ENCODE measurements around the gene CEP20. TPM values are rescaled to one million over a fixed set of nuclear protein-coding genes. Genes with fewer than 3 reads are reported as not detected.
"Not testable (repeated sequence)": the region's sequence is repeated elsewhere in the genome, so short reads cannot be mapped to it uniquely, and the experiment has no call there.

Gene CEP20
- total RNA-seq, result 10 to 100 TPM; 22.3 to 30.4 TPM
- polyA plus RNA-seq, result 10 to 100 TPM; 27.9 to 42.0 TPM

GRCh38 chr16:15888072-15888976, at the start of gene CEP20:
Gene CEP20 (minus strand): TSS chr16:15888603. CDS start chr16:15888585, 18 bp downstream.
- no peaks in the 10 kb centered on the region for H3K27me3 ChIP-seq (ENCODE audit: insufficient read depth, low read length)
- peaks cover 0 to 2% (median 0%) of the 10 kb centered on the region in 8 donors for H3K9me3 Mint-ChIP-seq
- H3K4me1 ChIP-seq (ENCODE audit: insufficient read depth, low read length), result peaks cover 30% of the 10 kb centered on the region
- CTCF ChIA-PET (ENCODE audit: partially characterized antibody), result interaction anchor here (0.6 to 2.6 kb wide), 9 partner anchors 9 to 239 kb away, joined by 3 to 14 read pairs (median 4); no protein-coding TSS in a partner anchor
- peak; percentile 99 to 100 (median 100) for DNase-seq
- peak within 1 kb of the TSS; percentile 88 for H3K27ac ChIP-seq (ENCODE audit: low read depth, low read length)
- intact Hi-C loops (cut with micrococcal nuclease), result loop anchor here (1.0 to 5.0 kb wide), 6 partner anchors 14 to 246 kb away; partner anchors contain the start of gene MARF1
- peak within 1 kb of the TSS; percentile 96 to 100 (median 99) for H3K27ac Mint-ChIP-seq
- peak within 1 kb of the TSS; percentile 94 to 99 for H3K4me3 ChIP-seq (ENCODE audit: low read length in 2 of 2)
- peaks cover 21 to 39% (median 31%) of the 10 kb centered on the region in 4 donors for H3K4me1 Mint-ChIP-seq
- H3K27me3 Mint-ChIP-seq, result no peaks in the 10 kb centered on the region
- H3K36me3 ChIP-seq (ENCODE audit: insufficient read depth, low read length), result no peaks in the 10 kb centered on the region
- H3K36me3 Mint-ChIP-seq, result peaks cover 6 to 17% of the 10 kb centered on the region in 2 donors
- POLR2A ChIA-PET (ENCODE audit: partially characterized antibody), result interaction anchor here (0.8 to 1.9 kb wide), 22 partner anchors 8 to 298 kb away, joined by 3 to 19 read pairs (median 4); no protein-coding TSS in a partner anchor
- H3K4me3 Mint-ChIP-seq, result peak within 1 kb of the TSS; percentile 98 to 100 (median 100)
- H3K9me3 ChIP-seq (ENCODE audit: control insufficient read depth in 1 of 2, low read length in 2 of 2), result no peaks in the 10 kb centered on the region

- CTCF ChIA-PET (ENCODE audit: partially characterized antibody); H3K36me3 Mint-ChIP-seq; H3K4me1 ChIP-seq (ENCODE audit: insufficient read depth, low read length); H3K27ac Mint-ChIP-seq; H3K9me3 Mint-ChIP-seq; intact Hi-C loops (cut with micrococcal nuclease); H3K4me3 Mint-ChIP-seq; H3K27me3 ChIP-seq (ENCODE audit: insufficient read depth, low read length); POLR2A ChIA-PET (ENCODE audit: partially characterized antibody); H3K4me1 Mint-ChIP-seq; H3K27me3 Mint-ChIP-seq; H3K9me3 ChIP-seq (ENCODE audit: control insufficient read depth in 1 of 2, low read length in 2 of 2); H3K36me3 ChIP-seq (ENCODE audit: insufficient read depth, low read length); H3K27ac ChIP-seq (ENCODE audit: low read depth, low read length); H3K4me3 ChIP-seq (ENCODE audit: low read length in 2 of 2); DNase-seq: not testable (repeated sequence)
These were observed 48.4 kb upstream of the CEP20 start for GRCh38 chr16:15936809-15937208.

GRCh38 chr16:15934991-15935390, 46.6 kb upstream of the CEP20 start:
- Mint-ChIP-seq H3K4me1 (peaks cover 0 to 1% (median under 1%) of the 10 kb centered on the region in 4 donors), H3K27me3 (peaks cover 0 to 2% of the 10 kb centered on the region in 2 donors), H3K4me3 (no peak overlapping the region), H3K27ac (no peak overlapping the region), H3K36me3 (no peaks in the 10 kb centered on the region), H3K9me3 (peaks cover 0 to 3% (median 0%) of the 10 kb centered on the region in 8 donors)
- ChIA-PET POLR2A (ENCODE audit: partially characterized antibody) (no interaction called here), CTCF (ENCODE audit: partially characterized antibody) (no interaction called here)
- intact Hi-C loops (cut with micrococcal nuclease), result no loop called here
- DNase-seq, result no peak
- no peaks in the 10 kb centered on the region for H3K27me3 ChIP-seq (ENCODE audit: insufficient read depth, low read length)
- H3K36me3 ChIP-seq (ENCODE audit: insufficient read depth, low read length), result no peaks in the 10 kb centered on the region
- no peak overlapping the region for H3K27ac ChIP-seq (ENCODE audit: low read depth, low read length)
- H3K4me3 ChIP-seq (ENCODE audit: low read length in 2 of 2), result no peak overlapping the region
- no peaks in the 10 kb centered on the region for H3K4me1 ChIP-seq (ENCODE audit: insufficient read depth, low read length)
- no peaks in the 10 kb centered on the region for H3K9me3 ChIP-seq (ENCODE audit: control insufficient read depth in 1 of 2, low read length in 2 of 2)

GRCh38 chr16:15933781-15934180, 45.4 kb upstream of the CEP20 start:
- Histone ChIP-seq H3K4me3 (ENCODE audit: low read length in 2 of 2) (no peak overlapping the region), H3K27me3 (ENCODE audit: insufficient read depth, low read length) (no peaks in the 10 kb centered on the region), H3K9me3 (ENCODE audit: control insufficient read depth in 1 of 2, low read length in 2 of 2) (no peaks in the 10 kb centered on the region), H3K4me1 (ENCODE audit: insufficient read depth, low read length) (no peaks in the 10 kb centered on the region), H3K27ac (ENCODE audit: low read depth, low read length) (no peak overlapping the region), H3K36me3 (ENCODE audit: insufficient read depth, low read length) (no peaks in the 10 kb centered on the region)
- Mint-ChIP-seq H3K27ac (no peak overlapping the region), H3K9me3 (peaks cover 0 to 3% (median 0%) of the 10 kb centered on the region in 8 donors), H3K4me1 (no peaks in the 10 kb centered on the region), H3K36me3 (no peaks in the 10 kb centered on the region), H3K27me3 (peaks cover 0 to 2% of the 10 kb centered on the region in 2 donors), H3K4me3 (no peak overlapping the region)
- intact Hi-C loops (cut with micrococcal nuclease), result no loop called here
- CTCF ChIA-PET (ENCODE audit: partially characterized antibody), result no interaction called here
- POLR2A ChIA-PET (ENCODE audit: partially characterized antibody), result no interaction called here
- no peak for DNase-seq

GRCh38 chr16:15932939-15933338, 44.5 kb upstream of the CEP20 start:
- intact Hi-C loops (cut with micrococcal nuclease), result no loop called here
- H3K36me3 ChIP-seq (ENCODE audit: insufficient read depth, low read length), result no peaks in the 10 kb centered on the region
- Mint-ChIP-seq H3K36me3 (no peaks in the 10 kb centered on the region), H3K4me3 (no peak overlapping the region), H3K9me3 (peaks cover 0 to 3% (median 0%) of the 10 kb centered on the region in 8 donors), H3K4me1 (no peaks in the 10 kb centered on the region), H3K27me3 (peaks cover 0 to 2% of the 10 kb centered on the region in 2 donors), H3K27ac (no peak overlapping the region)
- H3K27me3 ChIP-seq (ENCODE audit: insufficient read depth, low read length), result no peaks in the 10 kb centered on the region
- no peak for DNase-seq
- ChIA-PET CTCF (ENCODE audit: partially characterized antibody) (no interaction called here), POLR2A (ENCODE audit: partially characterized antibody) (no interaction called here)
- no peaks in the 10 kb centered on the region for H3K4me1 ChIP-seq (ENCODE audit: insufficient read depth, low read length)
- no peak overlapping the region for H3K4me3 ChIP-seq (ENCODE audit: low read length in 2 of 2)
- no peaks in the 10 kb centered on the region for H3K9me3 ChIP-seq (ENCODE audit: control insufficient read depth in 1 of 2, low read length in 2 of 2)
- H3K27ac ChIP-seq (ENCODE audit: low read depth, low read length), result no peak overlapping the region

GRCh38 chr16:15928261-15929104, 40.1 kb upstream of the CEP20 start:
- H3K4me3 Mint-ChIP-seq, result no peak overlapping the region
- intact Hi-C loops (cut with micrococcal nuclease), result no loop called here
- Histone ChIP-seq H3K27ac (ENCODE audit: low read depth, low read length) (no peak overlapping the region), H3K36me3 (ENCODE audit: insufficient read depth, low read length) (no peaks in the 10 kb centered on the region), H3K27me3 (ENCODE audit: insufficient read depth, low read length) (no peaks in the 10 kb centered on the region), H3K4me3 (ENCODE audit: low read length in 2 of 2) (no peak overlapping the region), H3K4me1 (ENCODE audit: insufficient read depth, low read length) (no peaks in the 10 kb centered on the region), H3K9me3 (ENCODE audit: control insufficient read depth in 1 of 2, low read length in 2 of 2) (no peaks in the 10 kb centered on the region)
- H3K27ac Mint-ChIP-seq, result no peak overlapping the region
- H3K4me1 Mint-ChIP-seq, result no peaks in the 10 kb centered on the region
- H3K27me3 Mint-ChIP-seq, result peaks cover 0 to 2% of the 10 kb centered on the region in 2 donors
- ChIA-PET POLR2A (ENCODE audit: partially characterized antibody) (no interaction called here), CTCF (ENCODE audit: partially characterized antibody) (interaction anchor here (1.2 kb wide), 1 partner anchor 16 kb away, joined by 3 read pairs; no protein-coding TSS in a partner anchor)
- H3K36me3 Mint-ChIP-seq, result no peaks in the 10 kb centered on the region
- H3K9me3 Mint-ChIP-seq, result no peaks in the 10 kb centered on the region
- no peak for DNase-seq

- no peaks in the 10 kb centered on the region for H3K36me3 ChIP-seq (ENCODE audit: insufficient read depth, low read length)
- no peak overlapping the region for H3K27ac ChIP-seq (ENCODE audit: low read depth, low read length)
- ChIA-PET CTCF (ENCODE audit: partially characterized antibody) (no interaction called here), POLR2A (ENCODE audit: partially characterized antibody) (no interaction called here)
- no peaks in the 10 kb centered on the region for H3K9me3 ChIP-seq (ENCODE audit: control insufficient read depth in 1 of 2, low read length in 2 of 2)
- H3K36me3 Mint-ChIP-seq, result no peaks in the 10 kb centered on the region
- intact Hi-C loops (cut with micrococcal nuclease), result no loop called here
- H3K4me1 Mint-ChIP-seq, result no peaks in the 10 kb centered on the region
- H3K9me3 Mint-ChIP-seq, result no peaks in the 10 kb centered on the region
- H3K4me3 Mint-ChIP-seq, result no peak overlapping the region
- no peaks in the 10 kb centered on the region for H3K27me3 Mint-ChIP-seq
- no peak overlapping the region for H3K27ac Mint-ChIP-seq
- H3K4me1 ChIP-seq (ENCODE audit: insufficient read depth, low read length), result no peaks in the 10 kb centered on the region
- no peaks in the 10 kb centered on the region for H3K27me3 ChIP-seq (ENCODE audit: insufficient read depth, low read length)
- H3K4me3 ChIP-seq (ENCODE audit: low read length in 2 of 2), result no peak overlapping the region
- DNase-seq, result no peak
These were observed 37.2 kb upstream of the CEP20 start for GRCh38 chr16:15925631-15926030.

Data from CD4-positive, alpha-beta memory T cell (primary cell).